ENCODE measurements around the gene PLEKHM3.

PLEKHM3 gene

GRCh38 chr2:207854484-207855440 lies 170.6 kb downstream of the PLEKHM3 start:
- Mint-ChIP-seq H3K36me3 (ENCODE audit: insufficient read depth) (peaks cover 6% of the 10 kb centered on the region), H3K9me3 (no peaks in the 10 kb centered on the region)
- no peak for ATAC-seq (replicated peaks; ENCODE audit: extremely low read depth, poor library complexity, severe bottlenecking)

GRCh38 chr2:207852791-207853190 lies 172.5 kb downstream of the PLEKHM3 start:
- Mint-ChIP-seq H3K36me3 (ENCODE audit: insufficient read depth) (peaks cover 6% of the 10 kb centered on the region), H3K4me3 (no peak overlapping the region), H3K4me1 (no peaks in the 10 kb centered on the region), H3K9me3 (no peaks in the 10 kb centered on the region), H3K27ac (ENCODE audit: low read depth) (no peak overlapping the region), H3K27me3 (no peaks in the 10 kb centered on the region)
- ATAC-seq (replicated peaks; ENCODE audit: extremely low read depth, poor library complexity, severe bottlenecking), result no peak
- no peak for DNase-seq (ENCODE audit: low spot score in 2 of 2)

More at GRCh38 chr2:207854484-207855440, 170.6 kb downstream of the PLEKHM3 start:
- H3K27me3 Mint-ChIP-seq, result no peaks in the 10 kb centered on the region
- no peak overlapping the region for H3K27ac Mint-ChIP-seq (ENCODE audit: low read depth)
- H3K4me1 Mint-ChIP-seq, result no peaks in the 10 kb centered on the region
- no peak for DNase-seq (ENCODE audit: low spot score in 2 of 2)
- no peak overlapping the region for H3K4me3 Mint-ChIP-seq

- Mint-ChIP-seq H3K4me1 (no peaks in the 10 kb centered on the region), H3K4me3 (no peak overlapping the region), H3K36me3 (ENCODE audit: insufficient read depth) (peaks cover 4% of the 10 kb centered on the region), H3K9me3 (no peaks in the 10 kb centered on the region), H3K27ac (ENCODE audit: low read depth) (no peak overlapping the region), H3K27me3 (no peaks in the 10 kb centered on the region)
- DNase-seq (ENCODE audit: low spot score in 2 of 2) (no peak), ATAC-seq (replicated peaks; ENCODE audit: extremely low read depth, poor library complexity, severe bottlenecking) (no peak)
Measured at GRCh38 chr2:207849443-207849842, 175.9 kb downstream of the PLEKHM3 start.

GRCh38 chr2:207848545-207848928 lies 176.8 kb downstream of the PLEKHM3 start:
- Mint-ChIP-seq H3K36me3 (ENCODE audit: insufficient read depth) (peaks cover 4% of the 10 kb centered on the region), H3K4me1 (no peaks in the 10 kb centered on the region), H3K27ac (ENCODE audit: low read depth) (no peak overlapping the region), H3K27me3 (no peaks in the 10 kb centered on the region), H3K9me3 (no peaks in the 10 kb centered on the region), H3K4me3 (no peak overlapping the region)
- DNase-seq (ENCODE audit: low spot score in 2 of 2), result no peak
- no peak for ATAC-seq (replicated peaks; ENCODE audit: extremely low read depth, poor library complexity, severe bottlenecking)

GRCh38 chr2:207847807-207848544 lies 177.4 kb downstream of the PLEKHM3 start:
- H3K9me3 Mint-ChIP-seq, result no peaks in the 10 kb centered on the region
- peak; percentile 19 for ATAC-seq (replicated peaks; ENCODE audit: extremely low read depth, poor library complexity, severe bottlenecking)
- H3K27me3 Mint-ChIP-seq, result no peaks in the 10 kb centered on the region
- no peak overlapping the region for H3K27ac Mint-ChIP-seq (ENCODE audit: low read depth)
- DNase-seq (ENCODE audit: low spot score in 2 of 2), result no peak
- peaks cover 4% of the 10 kb centered on the region for H3K36me3 Mint-ChIP-seq (ENCODE audit: insufficient read depth)
- no peaks in the 10 kb centered on the region for H3K4me1 Mint-ChIP-seq
- no peak overlapping the region for H3K4me3 Mint-ChIP-seq

GRCh38 chr2:207847098-207847806 lies 178.1 kb downstream of the PLEKHM3 start:
- H3K27me3 Mint-ChIP-seq, result no peaks in the 10 kb centered on the region
- H3K36me3 Mint-ChIP-seq (ENCODE audit: insufficient read depth), result peaks cover 4% of the 10 kb centered on the region
- no peaks in the 10 kb centered on the region for H3K4me1 Mint-ChIP-seq
- DNase-seq (ENCODE audit: low spot score in 2 of 2), result no peak
- no peak overlapping the region for H3K27ac Mint-ChIP-seq (ENCODE audit: low read depth)
- H3K9me3 Mint-ChIP-seq, result no peaks in the 10 kb centered on the region
- no peak for ATAC-seq (replicated peaks; ENCODE audit: extremely low read depth, poor library complexity, severe bottlenecking)
- no peak overlapping the region for H3K4me3 Mint-ChIP-seq

- no peak for DNase-seq (ENCODE audit: low spot score in 2 of 2)
Measured at GRCh38 chr2:207845202-207845864, 180.0 kb downstream of the PLEKHM3 start.

GRCh38 chr2:207844648-207845047 lies 180.7 kb downstream of the PLEKHM3 start:
- Mint-ChIP-seq H3K9me3 (no peaks in the 10 kb centered on the region), H3K27me3 (no peaks in the 10 kb centered on the region), H3K27ac (ENCODE audit: low read depth) (no peak overlapping the region), H3K36me3 (ENCODE audit: insufficient read depth) (peaks cover 1% of the 10 kb centered on the region), H3K4me3 (no peak overlapping the region), H3K4me1 (no peaks in the 10 kb centered on the region)
- ATAC-seq (replicated peaks; ENCODE audit: extremely low read depth, poor library complexity, severe bottlenecking), result no peak
- DNase-seq (ENCODE audit: low spot score in 2 of 2), result no peak

More at GRCh38 chr2:207845202-207845864, 180.0 kb downstream of the PLEKHM3 start:
- Mint-ChIP-seq H3K9me3 (no peaks in the 10 kb centered on the region), H3K4me1 (no peaks in the 10 kb centered on the region), H3K36me3 (ENCODE audit: insufficient read depth) (peaks cover 1% of the 10 kb centered on the region), H3K27ac (ENCODE audit: low read depth) (no peak overlapping the region), H3K4me3 (no peak overlapping the region), H3K27me3 (no peaks in the 10 kb centered on the region)
- ATAC-seq (replicated peaks; ENCODE audit: extremely low read depth, poor library complexity, severe bottlenecking), result no peak

GRCh38 chr2:207840101-207840500 lies 185.2 kb downstream of the PLEKHM3 start:
- Mint-ChIP-seq H3K4me3 (no peak overlapping the region), H3K4me1 (no peaks in the 10 kb centered on the region), H3K27me3 (no peaks in the 10 kb centered on the region), H3K9me3 (no peaks in the 10 kb centered on the region), H3K27ac (ENCODE audit: low read depth) (no peak overlapping the region), H3K36me3 (ENCODE audit: insufficient read depth) (no peaks in the 10 kb centered on the region)
- DNase-seq (ENCODE audit: low spot score in 2 of 2) (no peak), ATAC-seq (replicated peaks; ENCODE audit: extremely low read depth, poor library complexity, severe bottlenecking) (no peak)

- Mint-ChIP-seq H3K9me3 (no peaks in the 10 kb centered on the region), H3K4me3 (no peak overlapping the region), H3K27me3 (no peaks in the 10 kb centered on the region), H3K4me1 (no peaks in the 10 kb centered on the region), H3K27ac (ENCODE audit: low read depth) (no peak overlapping the region), H3K36me3 (ENCODE audit: insufficient read depth) (no peaks in the 10 kb centered on the region)
- DNase-seq (ENCODE audit: low spot score in 2 of 2) (no peak), ATAC-seq (replicated peaks; ENCODE audit: extremely low read depth, poor library complexity, severe bottlenecking) (no peak)
Measured at GRCh38 chr2:207839575-207839974, 185.8 kb downstream of the PLEKHM3 start.

GRCh38 chr2:207839028-207839427 lies 186.3 kb downstream of the PLEKHM3 start:
- no peaks in the 10 kb centered on the region for H3K4me1 Mint-ChIP-seq

GRCh38 chr2:207836521-207837133 lies 188.7 kb downstream of the PLEKHM3 start:
- Mint-ChIP-seq H3K4me3 (no peak overlapping the region), H3K36me3 (ENCODE audit: insufficient read depth) (peaks cover under 1% of the 10 kb centered on the region), H3K27me3 (no peaks in the 10 kb centered on the region), H3K27ac (ENCODE audit: low read depth) (no peak overlapping the region), H3K9me3 (no peaks in the 10 kb centered on the region), H3K4me1 (no peaks in the 10 kb centered on the region)
- ATAC-seq (replicated peaks; ENCODE audit: extremely low read depth, poor library complexity, severe bottlenecking) (no peak), DNase-seq (ENCODE audit: low spot score in 2 of 2) (no peak)

More at GRCh38 chr2:207839028-207839427, 186.3 kb downstream of the PLEKHM3 start:
- no peaks in the 10 kb centered on the region for H3K27me3 Mint-ChIP-seq
- H3K27ac Mint-ChIP-seq (ENCODE audit: low read depth), result no peak overlapping the region
- ATAC-seq (replicated peaks; ENCODE audit: extremely low read depth, poor library complexity, severe bottlenecking) (no peak), DNase-seq (ENCODE audit: low spot score in 2 of 2) (no peak)
- no peak overlapping the region for H3K4me3 Mint-ChIP-seq
- H3K9me3 Mint-ChIP-seq, result no peaks in the 10 kb centered on the region
- H3K36me3 Mint-ChIP-seq (ENCODE audit: insufficient read depth), result no peaks in the 10 kb centered on the region
